TTC549 (cell line): ENCODE results near the gene SMYD1.

ENCODE experiments used
- FAIRE-seq: peaks from 2 replicates; lab custom pipeline; 2012; peaks lifted over from hg19 to GRCh38; lab: Jason Lieb, UNC

Gene SMYD1

DNA sequence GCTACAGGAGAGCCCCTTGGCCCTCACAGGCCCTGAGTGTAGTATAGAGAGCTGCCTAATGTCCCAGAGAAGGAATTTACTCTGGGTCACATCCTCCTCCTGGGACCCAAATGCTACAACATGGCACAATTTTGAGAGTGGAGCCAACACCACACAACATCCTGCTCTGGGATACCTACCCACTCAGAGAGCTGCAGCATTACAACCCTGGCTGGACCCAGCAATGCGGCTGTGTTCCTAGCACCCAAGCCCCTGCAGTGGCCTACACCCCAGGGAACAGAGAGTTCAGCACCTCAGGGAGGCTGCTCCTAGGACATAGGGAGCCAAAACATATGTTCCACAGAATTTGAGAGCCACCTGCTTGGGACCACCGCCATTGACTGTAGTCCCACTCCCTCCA is 79.5 kb downstream of the SMYD1 start:
- FAIRE-seq: no peak

- peak; percentile 9 for FAIRE-seq
Measured at GRCh38 chr2:88148929-88149438, 81.4 kb downstream of the SMYD1 start.

GRCh38 chr2:88159481-88159880 is 91.9 kb downstream of the SMYD1 start:
- FAIRE-seq: no peak

- peak; percentile 93 for FAIRE-seq
Measured at GRCh38 chr2:88159955-88160415, 92.4 kb downstream of the SMYD1 start.

DNA sequence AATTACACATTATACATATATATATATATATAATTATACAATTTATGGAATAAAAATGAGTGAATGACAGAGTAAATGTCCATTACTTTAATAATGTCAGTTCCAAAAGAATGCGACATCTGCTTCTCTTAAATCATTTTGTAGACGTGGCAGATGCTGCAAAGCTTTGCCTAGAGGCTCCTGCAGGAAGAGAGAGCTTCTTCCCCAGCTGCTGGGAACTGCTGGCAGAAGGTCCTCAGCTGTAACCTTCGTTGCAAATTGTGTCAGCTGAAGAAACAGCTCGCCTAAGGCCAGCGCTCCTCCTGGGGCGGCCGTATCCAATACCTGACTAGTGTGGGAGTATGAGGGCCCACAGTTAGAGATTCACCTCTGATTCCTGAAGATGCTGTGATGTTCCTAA is 92.9 kb downstream of the SMYD1 start:
- FAIRE-seq: no peak

- FAIRE-seq: no peak
Measured at GRCh38 chr2:88161446-88162244, 94.0 kb downstream of the SMYD1 start.
